NCI-H1417 treated with DMSO at 0.1 percent for 48 hours (cell line): ENCODE data around the gene RAB6A.
A peak's percentile ranks its signal among the peaks of the same experiment; 100 is the strongest.

ENCODE experiments used
- DNase-seq: peaks from one replicate; lab custom pipeline; 2025; lab: John Stamatoyannopoulos, UW

Gene RAB6A

DNA sequence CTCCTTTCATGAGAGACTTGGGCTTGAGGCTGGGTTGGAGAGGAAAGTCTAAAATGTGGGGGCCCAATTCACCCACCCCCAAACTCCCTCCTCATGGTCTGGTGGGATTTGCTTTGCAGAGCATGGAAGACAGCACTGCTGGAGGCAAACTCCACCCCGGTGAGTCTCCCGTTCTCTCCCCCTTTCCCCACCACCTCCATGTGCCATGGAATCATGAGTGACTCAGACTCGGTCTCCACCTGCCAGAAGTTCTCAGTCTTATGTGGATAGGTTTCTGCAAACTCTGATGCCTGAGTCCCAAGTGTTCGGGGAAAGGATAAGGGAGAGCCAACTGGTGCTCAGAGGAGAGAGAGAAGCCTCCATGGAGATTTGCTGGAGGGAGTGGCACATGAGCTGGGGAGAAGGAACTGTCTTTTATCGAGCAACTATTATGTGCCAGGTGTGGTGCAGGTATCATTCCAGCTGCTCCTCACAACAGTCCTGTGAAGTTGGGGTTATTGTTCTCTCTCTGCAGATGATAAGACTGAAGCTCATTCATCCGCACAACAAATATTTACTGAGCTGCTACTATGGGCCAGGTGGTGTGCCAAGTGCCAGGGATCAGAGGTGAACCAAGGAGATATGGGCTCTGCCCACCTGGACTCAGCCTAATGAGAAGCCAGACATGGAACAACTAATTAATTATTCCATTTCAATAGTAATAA, 107.9 kb downstream of the RAB6A start:
- no peak for DNase-seq

GRCh38 chr11:73652046-73652730, 108.7 kb downstream of the RAB6A start:
- no peak for DNase-seq

GRCh38 chr11:73651661-73652045, 109.2 kb downstream of the RAB6A start:
- no peak for DNase-seq

- no peak for DNase-seq
Measured at GRCh38 chr11:73651252-73651651, 109.6 kb downstream of the RAB6A start.

- DNase-seq, result no peak
Measured at GRCh38 chr11:73650400-73650799, 110.5 kb downstream of the RAB6A start.

- no peak for DNase-seq
Measured at GRCh38 chr11:73649206-73649605, 111.7 kb downstream of the RAB6A start.

- DNase-seq, result no peak
Measured at GRCh38 chr11:73648571-73649046, 112.3 kb downstream of the RAB6A start.

- DNase-seq, result no peak
Measured at GRCh38 chr11:73648121-73648520, 112.8 kb downstream of the RAB6A start.

DNA sequence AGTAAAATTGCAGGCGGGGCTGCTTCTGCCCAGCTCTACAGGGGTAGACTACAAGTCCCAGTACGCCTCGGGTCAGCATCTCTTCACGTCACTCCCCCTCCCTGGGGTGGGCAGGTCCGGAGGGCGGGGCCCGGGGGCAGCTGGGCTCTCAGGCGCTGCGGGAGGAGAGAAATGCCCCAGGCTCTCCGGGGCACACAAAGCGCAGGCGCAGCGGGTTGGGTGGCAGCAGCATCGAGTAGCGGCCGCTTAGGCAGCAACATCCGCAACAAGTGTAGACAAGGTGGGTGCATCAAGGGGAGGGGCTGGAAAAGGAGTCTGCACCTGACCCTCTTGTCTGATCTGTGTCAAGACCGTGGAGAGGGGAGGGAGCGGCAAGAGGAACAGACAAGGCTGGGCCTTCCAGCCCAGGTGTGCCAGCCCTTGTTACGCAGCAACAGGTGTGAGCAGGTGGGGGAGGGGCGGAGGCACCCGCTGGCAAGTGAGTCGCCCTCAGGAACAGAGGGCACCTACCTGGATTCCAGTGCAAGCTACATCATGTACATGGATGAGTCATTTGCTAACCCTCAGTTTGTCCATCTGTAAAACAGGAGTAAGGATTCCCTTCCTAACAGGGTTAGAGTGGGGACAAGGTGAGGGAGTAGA, 113.3 kb downstream of the RAB6A start:
- DNase-seq, result peak; percentile 90

GRCh38 chr11:73645972-73646631, 114.8 kb downstream of the RAB6A start, which contains the start of gene PLEKHB1:
Gene PLEKHB1, plus strand, starts transcription at chr11:73646581. Its CDS starts 28 bp downstream, at chr11:73646609.
- DNase-seq, result no peak

DNA sequence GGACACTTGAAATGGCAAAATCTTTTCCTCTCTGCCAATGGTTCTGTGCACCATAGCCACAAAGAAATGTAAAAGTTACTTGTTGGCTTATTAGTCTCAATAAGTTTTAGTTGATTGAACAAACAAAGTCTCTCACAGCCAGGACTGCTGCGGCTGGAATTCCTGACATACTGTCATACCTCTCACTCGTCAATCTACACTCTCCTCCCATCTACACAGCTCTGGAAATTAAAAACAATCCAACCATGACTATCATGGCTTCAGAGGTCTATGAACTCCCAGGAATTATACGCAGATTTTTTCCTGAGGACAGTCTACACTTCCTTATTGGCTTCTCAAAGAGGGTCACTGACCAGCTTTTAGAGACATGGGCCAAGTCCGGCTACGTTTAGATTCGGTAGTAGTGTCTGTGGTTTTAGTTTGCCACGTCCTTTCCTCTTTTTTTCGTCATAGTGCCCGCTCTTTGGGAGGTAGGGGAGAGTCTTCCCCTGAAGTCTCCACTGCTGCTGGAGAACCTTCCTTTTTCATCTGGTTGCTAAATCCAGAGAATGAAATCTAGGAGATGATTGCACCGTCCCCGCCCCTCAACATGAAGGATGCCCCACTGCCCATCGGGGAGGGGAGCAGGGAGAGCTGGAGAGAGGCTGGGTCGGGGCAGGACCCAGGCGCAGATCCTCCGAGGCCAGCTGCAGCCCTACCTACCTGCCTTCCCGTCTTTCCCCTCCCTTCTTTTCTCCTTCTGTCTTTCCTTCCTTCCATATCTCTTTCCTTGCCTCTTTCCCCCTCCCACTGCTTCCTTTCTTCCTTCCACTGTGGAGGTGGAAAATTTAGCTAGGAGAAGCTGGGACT, 115.5 kb downstream of the RAB6A start:
- DNase-seq, result no peak

DNA sequence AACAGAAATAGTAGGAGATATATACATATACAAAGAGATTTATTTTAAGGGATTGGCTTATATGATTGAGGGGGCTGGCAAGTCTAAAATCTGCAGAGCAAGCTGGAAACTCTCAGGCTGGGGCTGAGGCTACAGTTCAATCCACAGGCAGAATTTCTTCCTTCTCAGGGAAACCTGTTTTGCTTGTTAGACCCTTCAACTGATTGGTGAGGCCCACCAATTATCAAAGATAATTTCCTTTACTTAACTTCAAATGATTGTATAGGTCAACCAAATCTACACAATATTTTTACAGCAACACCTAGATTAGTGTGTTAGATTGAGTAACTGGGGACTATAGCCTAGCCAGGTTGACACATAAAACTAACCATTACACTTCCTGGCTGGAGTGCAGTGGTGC, 119.2 kb downstream of the RAB6A start:
- no peak for DNase-seq

DNA sequence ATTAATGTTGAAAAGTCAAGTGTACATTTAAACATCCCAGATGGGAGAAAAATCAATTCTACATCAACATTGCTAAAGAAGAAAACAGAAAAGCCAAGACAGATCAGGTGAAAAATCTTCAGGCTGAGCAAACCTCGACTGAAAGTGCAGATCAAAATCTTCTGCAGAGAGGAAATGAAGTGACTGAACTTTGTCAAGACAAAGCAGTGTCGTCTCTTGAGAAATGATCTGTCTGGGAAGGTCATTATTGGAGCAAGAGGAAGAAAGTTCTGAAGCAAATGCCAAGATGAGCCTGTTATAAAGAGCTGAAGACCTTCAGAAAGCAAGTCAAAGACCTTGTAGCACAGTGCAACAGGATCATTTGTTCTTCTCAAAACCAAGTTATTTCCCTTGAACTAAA, 120.3 kb downstream of the RAB6A start:
- DNase-seq, result no peak

DNA sequence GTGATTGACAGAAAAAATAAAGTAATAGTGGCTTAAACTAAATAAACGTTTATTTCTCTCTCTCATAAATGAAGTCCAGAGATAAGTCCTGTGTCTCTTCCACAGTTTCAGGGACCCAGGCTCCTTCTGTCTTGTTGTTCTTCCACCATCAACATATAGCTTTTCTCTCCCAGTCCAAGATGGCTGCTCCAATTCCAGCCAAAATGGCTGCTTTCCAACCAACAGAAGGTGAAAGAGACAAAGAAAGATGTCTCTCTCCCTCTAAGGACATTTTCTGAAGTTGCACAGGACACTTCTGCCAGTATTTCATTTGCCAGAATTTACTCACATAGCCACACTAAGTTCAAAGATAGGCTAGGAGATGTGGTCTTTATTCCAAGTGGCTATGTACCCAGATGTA, 123.9 kb downstream of the RAB6A start:
- no peak for DNase-seq

DNA sequence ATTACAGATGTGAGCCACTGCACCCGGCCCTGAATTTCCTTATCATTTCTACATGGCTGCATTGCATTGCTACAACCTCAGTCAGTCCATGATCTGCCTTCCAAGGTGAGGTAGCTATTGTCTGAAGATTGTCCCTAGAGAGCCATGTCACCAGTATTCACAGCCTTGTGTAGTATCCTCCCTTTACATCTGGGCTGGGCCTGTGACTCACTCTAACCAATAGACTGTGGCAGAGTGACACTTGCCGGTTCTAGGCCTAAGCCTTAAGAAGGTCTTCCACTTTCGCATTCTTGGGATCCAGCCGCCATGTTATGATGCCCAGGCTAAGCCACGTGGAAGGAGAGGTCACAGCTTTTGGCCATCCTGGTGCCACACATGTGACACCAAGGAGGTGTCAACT, 124.6 kb downstream of the RAB6A start:
- DNase-seq, result no peak

DNA sequence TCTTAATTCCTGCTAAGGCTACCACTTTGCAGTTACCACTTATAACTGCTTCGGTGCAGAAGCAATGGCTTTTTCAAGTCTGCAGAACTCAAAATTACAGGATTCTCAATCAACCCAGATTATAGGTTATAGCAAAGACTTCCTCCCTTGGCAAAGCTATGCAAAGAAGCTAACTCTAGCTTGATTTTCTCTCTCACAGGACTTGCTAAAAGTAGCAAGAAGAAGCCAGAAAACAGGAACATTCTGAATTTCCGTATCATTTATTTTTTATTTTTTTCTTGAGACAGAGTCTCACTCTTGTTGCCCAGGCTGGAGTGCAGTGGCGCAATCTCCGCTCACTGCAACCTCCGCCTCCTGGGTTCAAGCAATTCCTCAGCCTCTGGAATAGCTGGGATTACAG, 125.2 kb downstream of the RAB6A start:
- DNase-seq, result no peak

DNA sequence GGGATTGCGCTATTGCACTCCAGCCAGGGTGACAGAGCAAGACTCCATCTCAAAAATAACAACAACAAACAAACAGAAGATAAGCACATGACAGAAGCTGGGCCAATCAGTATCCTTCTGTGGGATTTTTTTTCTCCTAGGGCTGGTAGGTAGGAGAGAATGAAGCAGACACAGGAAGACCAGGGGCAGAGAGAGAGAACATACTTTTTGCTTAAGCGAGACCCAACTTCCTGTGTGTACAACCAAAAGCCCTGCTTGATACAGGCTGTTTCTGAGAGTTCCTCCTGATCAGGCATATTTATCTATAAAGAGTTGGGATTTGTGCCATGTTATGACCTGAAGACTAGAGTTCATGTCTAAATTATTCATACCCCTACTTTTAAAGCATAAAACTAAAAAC, 126.9 kb downstream of the RAB6A start:
- DNase-seq, result no peak

- DNase-seq, result no peak
Measured at GRCh38 chr11:73632996-73633395, 127.9 kb downstream of the RAB6A start.

GRCh38 chr11:73629907-73630306, 131.0 kb downstream of the RAB6A start:
- no peak for DNase-seq

- DNase-seq, result peak; percentile 25
Measured at GRCh38 chr11:73625696-73626318, 135.1 kb downstream of the RAB6A start.
